Brain microvascular endothelial cell (primary cell): Measurements from ENCODE around the gene FEM1A.
A peak's percentile ranks its signal among the peaks of the same experiment; 100 is the strongest.
"Not testable (repeated sequence)": the region's sequence is repeated elsewhere in the genome, so short reads cannot be mapped to it uniquely, and the experiment has no call there.

Experiments
- DNase-seq: peaks from one replicate; pipeline ENCODE4 v3.0.0-alpha.2; 2020
- H3K27ac ChIP-seq: fragments of 250-450 bp; sonication (Bioruptor Pico); 2 replicates; pipeline ENCODE4 v1.5.1; 2020; ENCODE audit warnings: mild to moderate bottlenecking, moderate library complexity
- H3K27me3 ChIP-seq: fragments of 250-450 bp; sonication (Bioruptor Pico); replicated peaks from 2 replicates; pipeline ENCODE4 v1.5.1; 2020; ENCODE audit warnings: mild to moderate bottlenecking
- H3K36me3 ChIP-seq: fragments of 250-450 bp; sonication (Bioruptor Pico); replicated peaks from 2 replicates; pipeline ENCODE4 v1.5.1; 2020; ENCODE audit warnings: mild to moderate bottlenecking
- H3K4me3 ChIP-seq: 2 replicates; pipeline ENCODE4 v1.5.1; 2011; ENCODE audit warnings: low read depth, mild to moderate bottlenecking, control low read depth, low read length, moderate library complexity
- in situ Hi-C: cut with HindIII; loops from 2 replicates; pipeline ENCODE4 v1.10.0; 2017; ENCODE audit warnings: low sequenced_read_pairs, low pct_ligation_motif_present
- TF ChIP-seq, protein P1 (sequence below): IDR thresholded peaks from 2 replicates; pipeline ENCODE4 v1.5.1; 2011; ENCODE audit warnings: low read depth, mild to moderate bottlenecking, moderate library complexity, low read length, control low read depth, inconsistent platforms; ENCODE audit errors: missing control alignments

FEM1A gene

DNA sequence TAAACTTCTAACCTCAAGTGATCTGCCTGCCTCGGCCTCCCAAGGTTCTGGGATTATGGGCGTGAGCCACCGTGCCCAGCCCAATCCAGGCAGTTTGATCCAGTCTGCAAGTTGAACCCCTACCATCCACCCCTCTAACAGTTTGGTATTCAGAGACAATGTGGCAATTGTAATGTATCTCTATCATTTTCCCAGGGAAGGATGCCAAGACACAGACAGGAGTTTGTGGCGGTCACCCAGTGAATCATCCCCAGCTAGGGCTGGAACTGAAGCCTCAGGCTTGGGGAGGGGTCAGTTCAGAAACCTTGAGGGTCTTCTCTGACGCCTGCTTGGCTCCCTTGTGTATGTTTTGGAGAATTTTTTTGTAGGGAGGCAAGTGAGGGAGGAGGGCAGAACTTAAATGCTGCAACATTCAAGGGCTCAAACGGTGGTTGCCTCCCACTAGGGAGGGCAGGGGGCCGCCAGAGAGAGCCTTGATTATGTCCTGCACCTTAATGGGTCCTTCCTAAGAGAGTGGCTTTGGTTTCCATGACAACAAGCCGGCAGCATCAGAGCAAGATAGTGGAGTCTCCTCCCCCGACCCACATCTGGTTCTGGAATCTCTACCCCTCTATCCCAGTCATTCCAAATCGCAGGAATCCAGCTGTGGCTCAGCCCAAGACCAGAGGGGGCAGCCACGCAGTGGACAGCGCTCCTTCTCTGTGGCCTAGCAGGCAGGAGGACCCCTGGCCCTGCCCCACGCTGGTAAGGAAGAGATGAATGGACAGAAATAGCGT is 14.9 kb upstream of the FEM1A start:
- no peaks in the 10 kb centered on the region for H3K27me3 ChIP-seq
- TF ChIP-seq, protein P1, sequence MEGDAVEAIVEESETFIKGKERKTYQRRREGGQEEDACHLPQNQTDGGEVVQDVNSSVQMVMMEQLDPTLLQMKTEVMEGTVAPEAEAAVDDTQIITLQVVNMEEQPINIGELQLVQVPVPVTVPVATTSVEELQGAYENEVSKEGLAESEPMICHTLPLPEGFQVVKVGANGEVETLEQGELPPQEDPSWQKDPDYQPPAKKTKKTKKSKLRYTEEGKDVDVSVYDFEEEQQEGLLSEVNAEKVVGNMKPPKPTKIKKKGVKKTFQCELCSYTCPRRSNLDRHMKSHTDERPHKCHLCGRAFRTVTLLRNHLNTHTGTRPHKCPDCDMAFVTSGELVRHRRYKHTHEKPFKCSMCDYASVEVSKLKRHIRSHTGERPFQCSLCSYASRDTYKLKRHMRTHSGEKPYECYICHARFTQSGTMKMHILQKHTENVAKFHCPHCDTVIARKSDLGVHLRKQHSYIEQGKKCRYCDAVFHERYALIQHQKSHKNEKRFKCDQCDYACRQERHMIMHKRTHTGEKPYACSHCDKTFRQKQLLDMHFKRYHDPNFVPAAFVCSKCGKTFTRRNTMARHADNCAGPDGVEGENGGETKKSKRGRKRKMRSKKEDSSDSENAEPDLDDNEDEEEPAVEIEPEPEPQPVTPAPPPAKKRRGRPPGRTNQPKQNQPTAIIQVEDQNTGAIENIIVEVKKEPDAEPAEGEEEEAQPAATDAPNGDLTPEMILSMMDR: no peak
- H3K27ac ChIP-seq: no peak overlapping the region
- no peaks in the 10 kb centered on the region for H3K36me3 ChIP-seq
- DNase-seq: no peak
- in situ Hi-C loops: no loop called here
- no peak overlapping the region for H3K4me3 ChIP-seq

- H3K36me3 ChIP-seq, H3K4me3 ChIP-seq, H3K27ac ChIP-seq, in situ Hi-C loops, DNase-seq, H3K27me3 ChIP-seq: not testable (repeated sequence)
These were observed 13.4 kb upstream of the FEM1A start for GRCh38 chr19:4778124-4778523.

- H3K36me3 ChIP-seq: no peaks in the 10 kb centered on the region
- no peak overlapping the region for H3K4me3 ChIP-seq
- no peak for DNase-seq
- TF ChIP-seq, protein P1: no peak
- no peak overlapping the region for H3K27ac ChIP-seq
- in situ Hi-C loops: no loop called here
- H3K27me3 ChIP-seq: no peaks in the 10 kb centered on the region
These were observed 10.7 kb upstream of the FEM1A start for GRCh38 chr19:4780860-4781259.

DNA sequence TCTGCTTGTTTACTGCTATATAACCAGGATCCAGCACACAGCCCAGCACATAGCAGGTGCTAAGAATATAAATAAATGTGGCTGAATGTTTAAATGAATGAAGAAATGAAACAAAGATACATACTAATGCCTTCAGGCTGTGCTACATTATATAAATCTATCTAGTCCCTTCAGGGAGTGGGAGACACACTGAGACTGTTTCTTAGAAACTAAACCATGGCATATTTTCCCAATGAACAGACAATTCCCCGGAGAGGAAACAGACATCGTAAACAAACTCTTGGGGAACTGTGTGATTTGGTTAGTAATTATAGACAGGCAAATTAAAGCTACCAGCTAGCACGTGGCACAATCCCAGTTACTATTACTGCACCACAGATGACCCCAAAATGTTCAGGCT is 9.7 kb upstream of the FEM1A start:
- TF ChIP-seq, protein P1: no peak
- Histone ChIP-seq H3K36me3 (no peaks in the 10 kb centered on the region), H3K4me3 (no peak overlapping the region), H3K27ac (no peak overlapping the region), H3K27me3 (no peaks in the 10 kb centered on the region)
- in situ Hi-C loops: no loop called here
- no peak for DNase-seq

DNA sequence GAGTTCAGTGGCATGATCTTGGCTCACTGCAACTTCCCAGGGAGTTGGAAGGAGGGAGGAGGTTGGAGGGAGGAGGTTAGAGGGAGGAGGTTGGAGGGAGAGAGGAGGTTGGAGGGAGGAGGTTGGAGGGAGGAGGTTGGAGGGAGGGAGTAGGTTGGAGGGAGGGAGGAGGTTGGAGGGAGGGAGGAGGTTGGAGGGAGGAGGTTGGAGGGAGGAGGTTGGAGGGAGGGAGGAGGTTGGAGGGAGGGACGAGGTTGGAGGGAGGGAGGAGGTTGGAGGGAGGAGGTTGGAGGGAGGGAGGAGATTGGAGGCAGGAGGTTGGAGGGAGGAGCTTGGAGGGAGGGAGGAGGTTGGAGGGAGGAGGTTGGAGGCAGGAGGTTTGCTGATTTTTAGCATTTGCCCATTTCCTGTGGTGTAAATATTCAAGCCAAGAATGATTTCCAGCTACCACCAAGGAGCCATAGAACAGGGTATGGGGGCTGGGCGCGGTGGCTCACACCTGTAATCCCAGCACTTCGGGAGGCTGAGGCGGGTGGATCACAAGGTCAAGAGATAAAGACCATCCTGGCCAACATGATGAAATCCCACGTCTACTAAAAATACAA is 5.0 kb upstream of the FEM1A start:
- H3K27ac ChIP-seq, H3K4me3 ChIP-seq, DNase-seq, in situ Hi-C loops, H3K36me3 ChIP-seq, H3K27me3 ChIP-seq: not testable (repeated sequence)

DNA sequence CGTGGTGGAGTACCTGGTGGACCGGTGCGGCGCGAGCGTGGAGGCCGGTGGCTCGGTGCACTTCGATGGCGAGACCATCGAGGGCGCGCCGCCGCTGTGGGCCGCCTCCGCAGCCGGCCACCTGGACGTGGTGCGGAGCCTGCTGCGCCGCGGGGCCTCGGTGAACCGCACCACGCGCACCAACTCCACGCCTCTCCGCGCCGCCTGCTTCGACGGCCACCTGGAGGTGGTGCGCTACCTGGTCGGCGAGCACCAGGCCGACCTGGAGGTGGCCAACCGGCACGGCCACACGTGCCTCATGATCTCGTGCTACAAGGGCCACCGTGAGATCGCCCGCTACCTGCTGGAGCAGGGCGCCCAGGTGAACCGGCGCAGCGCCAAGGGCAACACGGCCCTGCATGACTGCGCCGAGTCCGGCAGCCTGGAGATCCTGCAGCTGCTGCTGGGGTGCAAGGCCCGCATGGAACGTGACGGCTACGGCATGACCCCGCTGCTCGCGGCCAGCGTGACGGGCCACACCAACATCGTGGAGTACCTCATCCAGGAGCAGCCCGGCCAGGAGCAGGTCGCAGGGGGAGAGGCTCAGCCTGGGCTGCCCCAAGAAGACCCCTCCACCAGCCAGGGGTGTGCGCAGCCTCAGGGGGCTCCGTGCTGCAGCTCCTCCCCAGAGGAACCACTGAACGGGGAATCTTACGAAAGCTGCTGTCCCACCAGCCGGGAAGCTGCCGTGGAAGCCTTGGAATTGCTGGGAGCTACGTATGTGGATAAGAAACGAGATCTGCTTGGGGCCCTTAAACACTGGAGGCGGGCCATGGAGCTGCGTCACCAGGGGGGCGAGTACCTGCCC is 708 bp downstream of the FEM1A start:
- DNase-seq, in situ Hi-C loops, H3K27me3 ChIP-seq: not testable (repeated sequence)
- Histone ChIP-seq H3K27ac (peak overlapping the region; percentile 88), H3K36me3 (peaks cover 16% of the 10 kb centered on the region), H3K4me3 (peak overlapping the region; percentile 74)

DNA sequence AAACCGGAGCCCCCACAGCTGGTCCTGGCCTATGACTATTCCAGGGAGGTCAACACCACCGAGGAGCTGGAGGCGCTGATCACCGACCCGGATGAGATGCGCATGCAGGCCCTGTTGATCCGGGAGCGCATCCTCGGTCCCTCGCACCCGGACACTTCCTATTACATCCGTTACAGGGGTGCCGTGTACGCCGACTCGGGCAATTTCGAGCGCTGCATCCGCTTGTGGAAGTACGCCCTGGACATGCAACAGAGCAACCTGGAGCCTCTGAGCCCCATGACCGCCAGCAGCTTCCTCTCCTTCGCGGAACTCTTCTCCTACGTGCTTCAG is 1.3 kb downstream of the FEM1A start:
- H3K27ac ChIP-seq, H3K4me3 ChIP-seq, H3K27me3 ChIP-seq, DNase-seq, in situ Hi-C loops: not testable (repeated sequence)
- H3K36me3 ChIP-seq: peaks cover 16% of the 10 kb centered on the region

GRCh38 chr19:4793278-4793677 is 1.7 kb downstream of the FEM1A start:
- H3K27me3 ChIP-seq, H3K4me3 ChIP-seq, H3K27ac ChIP-seq, in situ Hi-C loops, DNase-seq: not testable (repeated sequence)
- H3K36me3 ChIP-seq: peaks cover 16% of the 10 kb centered on the region
